GM06990 (cell line): Measurements from ENCODE around the gene TENM4.

Source experiments
- DNase-seq: peaks from one replicate; pipeline ENCODE4 v3.0.0-alpha.2; 2011; ENCODE audit not compliant: insufficient read length; ENCODE audit errors: extremely low read depth
- H3K27me3 ChIP-seq: replicated peaks from 2 replicates; pipeline ENCODE4 v1.6.0; 2011; ENCODE audit warnings: low read length; ENCODE audit not compliant: control insufficient read depth, insufficient read depth
- H3K36me3 ChIP-seq: 2 replicates; pipeline ENCODE4 v1.5.1; 2011; ENCODE audit warnings: low read length; ENCODE audit not compliant: control insufficient read depth, insufficient read depth
- H3K4me3 ChIP-seq: replicated peaks from 2 replicates; pipeline ENCODE4 v1.5.1; 2011; ENCODE audit warnings: low read depth, mild to moderate bottlenecking, control low read depth, low read length
- TF ChIP-seq, protein P1 (sequence below): IDR thresholded peaks from 2 replicates; pipeline ENCODE4 v1.5.1; 2011; ENCODE audit warnings: low read length, control low read depth, mild to moderate bottlenecking, inconsistent platforms; ENCODE audit not compliant: insufficient read depth, poor library complexity, severe bottlenecking

Gene TENM4

DNA sequence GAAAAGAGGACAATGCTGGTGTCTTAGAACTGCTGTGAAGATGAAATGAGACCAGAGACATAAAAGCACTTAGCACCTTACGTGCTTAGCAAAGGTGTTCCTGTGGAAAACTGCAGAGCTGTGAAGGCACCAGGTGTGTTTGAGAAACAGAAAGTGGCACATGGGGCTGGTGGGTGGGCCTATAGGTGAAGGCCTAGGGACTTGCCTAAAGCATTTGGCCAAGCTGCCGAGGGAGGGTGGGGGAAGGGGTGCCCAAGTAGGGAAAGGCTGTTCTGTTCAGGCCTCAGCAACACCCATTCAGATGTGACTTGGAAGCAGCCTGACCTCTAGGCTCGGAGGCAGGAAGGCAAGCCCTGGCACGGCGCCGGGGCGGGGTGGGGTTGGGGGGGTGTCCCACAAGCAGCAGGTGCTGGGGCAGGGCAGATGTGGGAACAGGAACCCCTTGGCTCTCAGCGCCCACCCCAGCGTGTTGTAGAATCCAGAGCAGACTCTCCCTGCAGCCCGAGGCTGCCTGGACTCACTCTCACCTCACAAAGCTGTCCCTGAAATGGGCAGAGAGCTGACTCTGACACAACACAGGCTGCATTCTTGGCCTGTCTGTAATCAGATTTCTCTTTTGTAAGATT, 499.5 kb downstream of the TENM4 start:
- no peak overlapping the region for H3K4me3 ChIP-seq
- TF ChIP-seq, protein P1, sequence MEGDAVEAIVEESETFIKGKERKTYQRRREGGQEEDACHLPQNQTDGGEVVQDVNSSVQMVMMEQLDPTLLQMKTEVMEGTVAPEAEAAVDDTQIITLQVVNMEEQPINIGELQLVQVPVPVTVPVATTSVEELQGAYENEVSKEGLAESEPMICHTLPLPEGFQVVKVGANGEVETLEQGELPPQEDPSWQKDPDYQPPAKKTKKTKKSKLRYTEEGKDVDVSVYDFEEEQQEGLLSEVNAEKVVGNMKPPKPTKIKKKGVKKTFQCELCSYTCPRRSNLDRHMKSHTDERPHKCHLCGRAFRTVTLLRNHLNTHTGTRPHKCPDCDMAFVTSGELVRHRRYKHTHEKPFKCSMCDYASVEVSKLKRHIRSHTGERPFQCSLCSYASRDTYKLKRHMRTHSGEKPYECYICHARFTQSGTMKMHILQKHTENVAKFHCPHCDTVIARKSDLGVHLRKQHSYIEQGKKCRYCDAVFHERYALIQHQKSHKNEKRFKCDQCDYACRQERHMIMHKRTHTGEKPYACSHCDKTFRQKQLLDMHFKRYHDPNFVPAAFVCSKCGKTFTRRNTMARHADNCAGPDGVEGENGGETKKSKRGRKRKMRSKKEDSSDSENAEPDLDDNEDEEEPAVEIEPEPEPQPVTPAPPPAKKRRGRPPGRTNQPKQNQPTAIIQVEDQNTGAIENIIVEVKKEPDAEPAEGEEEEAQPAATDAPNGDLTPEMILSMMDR, result no peak
- no peak for DNase-seq
- no peaks in the 10 kb centered on the region for H3K36me3 ChIP-seq
- H3K27me3 ChIP-seq, result no peaks in the 10 kb centered on the region; the same call in 1 of the 2 replicates

DNA sequence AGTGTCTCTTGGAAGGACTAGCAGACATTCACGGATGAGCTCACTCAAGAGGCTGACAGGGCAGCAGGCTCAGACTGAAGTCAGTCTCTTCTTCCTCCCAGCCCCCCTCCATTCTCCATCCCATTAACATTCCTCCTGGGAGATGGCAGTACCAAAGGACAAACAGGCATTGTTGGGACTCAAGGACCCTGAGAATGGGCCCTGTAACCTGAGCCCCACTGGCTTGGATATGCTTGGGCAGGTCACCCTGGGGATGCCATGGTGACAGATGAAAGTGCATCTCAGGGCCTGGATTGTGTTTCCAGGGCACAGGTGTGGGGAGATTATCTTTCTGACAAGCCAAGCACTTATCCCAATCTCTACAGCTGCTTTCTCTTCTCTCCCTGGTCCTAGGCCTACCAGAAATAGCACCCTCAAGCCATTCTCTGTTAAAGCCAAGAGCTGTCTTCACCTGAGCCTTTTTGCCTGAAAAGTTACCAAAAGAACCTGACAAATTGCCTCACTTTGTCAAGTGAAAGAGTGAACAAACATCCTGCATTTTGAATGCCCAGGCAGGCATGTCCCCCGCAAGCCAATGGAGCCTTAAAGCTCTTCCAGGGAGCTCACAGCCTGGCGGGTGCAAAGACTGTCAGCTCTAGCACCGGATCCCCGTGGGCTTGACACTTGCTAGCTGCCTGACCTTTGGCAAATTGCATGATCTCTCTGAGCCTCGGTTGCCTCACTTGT, 500.2 kb downstream of the TENM4 start:
- Histone ChIP-seq H3K4me3 (no peak overlapping the region), H3K36me3 (no peaks in the 10 kb centered on the region), H3K27me3 (no peaks in the 10 kb centered on the region; the same call in 1 of the 2 replicates)
- no peak for DNase-seq
- TF ChIP-seq, protein P1, result no peak

DNA sequence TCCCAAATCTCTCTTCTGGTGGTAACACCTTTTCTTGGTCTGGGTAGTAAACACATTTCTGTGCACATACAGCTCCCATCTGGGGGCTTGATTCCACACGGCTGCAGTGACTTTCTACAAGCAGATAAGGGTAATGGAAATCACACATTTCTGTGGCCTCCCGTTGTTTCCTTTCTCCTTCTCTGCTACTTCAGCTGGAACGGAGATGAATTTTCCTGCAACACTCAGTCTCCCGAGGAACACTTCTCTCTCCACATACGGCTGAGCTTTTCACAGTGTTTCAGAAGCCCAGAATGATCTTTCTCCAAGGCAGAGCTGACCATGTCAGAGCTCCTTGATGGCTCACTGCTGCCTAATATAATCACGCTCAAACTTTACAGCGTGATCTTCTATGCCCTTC, 501.9 kb downstream of the TENM4 start:
- H3K36me3 ChIP-seq, result no peaks in the 10 kb centered on the region
- no peak for DNase-seq
- H3K4me3 ChIP-seq, result no peak overlapping the region
- TF ChIP-seq, protein P1, result no peak
- H3K27me3 ChIP-seq, result no peaks in the 10 kb centered on the region; the same call in 1 of the 2 replicates

DNA sequence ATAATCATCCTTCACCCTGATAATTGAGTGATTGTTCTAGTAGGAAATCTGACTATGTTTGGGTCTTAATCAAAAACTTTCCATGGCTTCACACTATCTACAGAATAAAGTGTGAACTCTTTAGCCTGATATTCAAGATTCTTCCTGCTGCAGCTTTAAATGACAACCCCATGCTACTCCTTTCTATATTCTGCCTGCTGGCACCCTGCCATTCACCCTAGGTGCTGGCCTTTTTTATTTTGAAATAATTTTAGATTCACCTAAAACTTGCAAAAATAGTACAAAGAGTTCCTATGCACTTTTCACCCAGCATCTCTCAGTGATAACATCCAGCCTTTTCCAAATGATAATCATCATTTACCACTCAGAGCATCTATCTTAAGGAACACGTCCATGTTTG, 502.8 kb downstream of the TENM4 start:
- Histone ChIP-seq H3K4me3 (no peak overlapping the region), H3K36me3 (no peaks in the 10 kb centered on the region), H3K27me3 (no peaks in the 10 kb centered on the region)
- no peak for DNase-seq
- TF ChIP-seq, protein P1, result no peak

DNA sequence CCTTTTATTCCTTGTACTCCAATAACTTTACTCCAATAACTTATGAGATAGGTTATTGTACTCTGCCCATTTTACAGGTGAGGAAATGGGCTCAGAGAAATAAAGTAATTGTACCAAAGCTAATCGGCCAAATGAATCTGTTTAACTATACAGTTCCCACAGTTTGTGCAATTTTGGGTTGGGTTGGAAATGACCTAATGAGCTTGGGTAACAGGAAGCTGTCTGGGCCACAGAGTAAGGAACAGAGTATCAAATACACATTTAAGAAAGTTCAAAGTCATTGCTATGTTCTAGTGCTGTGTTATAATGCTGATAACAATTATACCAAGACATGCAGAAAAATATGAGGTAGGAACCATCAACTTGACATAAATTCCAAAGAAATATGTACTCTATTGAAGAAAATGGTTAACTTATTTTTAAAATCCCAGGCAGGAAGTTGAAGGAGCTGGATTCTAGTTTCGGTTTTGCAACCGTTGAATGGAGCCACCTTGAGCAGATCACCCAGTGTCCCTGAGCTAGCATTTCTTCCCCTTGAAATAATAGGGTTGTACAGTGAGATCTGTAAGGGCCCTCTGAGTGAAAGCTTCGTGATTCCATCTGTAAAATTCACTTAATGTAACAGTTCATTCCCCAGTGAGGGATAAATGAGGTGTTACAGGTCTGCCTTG, 505.3 kb downstream of the TENM4 start:
- TF ChIP-seq, protein P1, result no peak
- no peak overlapping the region for H3K4me3 ChIP-seq
- DNase-seq, result no peak
- H3K27me3 ChIP-seq, result no peaks in the 10 kb centered on the region; the same call in none of the 2 replicates
- no peaks in the 10 kb centered on the region for H3K36me3 ChIP-seq
